Colon (tissue), 2 donors: ENCODE results near the gene HS6ST1.
"Not testable (repeated sequence)": the region's sequence is repeated elsewhere in the genome, so short reads cannot be mapped to it uniquely, and the experiment has no call there.

ENCODE experiments used
- FAIRE-seq: peaks from 2 replicates; lab custom pipeline; 2012; peaks lifted over from hg19 to GRCh38; lab: Jason Lieb, UNC
- donor health status: control.
- donor health status: control.

HS6ST1 gene

GRCh38 chr2:128321784-128322714 lies 3.4 kb upstream of the HS6ST1 start:
- FAIRE-seq = no peak

GRCh38 chr2:128320906-128321771 lies 2.5 kb upstream of the HS6ST1 start:
- FAIRE-seq = no peak

- no peak for FAIRE-seq
Observed at GRCh38 chr2:128320192-128320905, 1.7 kb upstream of the HS6ST1 start.

GRCh38 chr2:128319631-128320191 lies 1.0 kb upstream of the HS6ST1 start:
- no peak for FAIRE-seq

DNA sequence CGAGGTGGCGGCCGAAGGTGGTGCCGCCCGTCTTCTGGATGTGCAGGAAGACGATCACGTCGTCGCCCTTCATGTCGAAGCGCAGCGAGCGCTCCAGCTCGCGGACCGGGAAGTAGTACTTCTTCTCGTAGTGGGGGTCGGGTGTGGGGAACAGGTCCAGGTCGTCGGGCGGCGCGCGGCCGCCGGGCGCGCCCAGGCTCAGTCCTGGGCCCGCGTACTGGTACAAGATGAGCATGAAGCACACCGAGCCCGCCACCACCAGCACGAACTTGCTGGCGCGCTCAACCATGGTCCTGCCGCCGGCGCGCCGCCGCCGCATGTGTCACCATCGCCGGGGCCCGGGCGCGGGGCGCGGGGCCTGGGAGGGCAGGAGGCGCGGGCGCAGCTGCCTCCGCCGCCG lies 423 bp downstream of the HS6ST1 start:
- not testable (repeated sequence) for FAIRE-seq

DNA sequence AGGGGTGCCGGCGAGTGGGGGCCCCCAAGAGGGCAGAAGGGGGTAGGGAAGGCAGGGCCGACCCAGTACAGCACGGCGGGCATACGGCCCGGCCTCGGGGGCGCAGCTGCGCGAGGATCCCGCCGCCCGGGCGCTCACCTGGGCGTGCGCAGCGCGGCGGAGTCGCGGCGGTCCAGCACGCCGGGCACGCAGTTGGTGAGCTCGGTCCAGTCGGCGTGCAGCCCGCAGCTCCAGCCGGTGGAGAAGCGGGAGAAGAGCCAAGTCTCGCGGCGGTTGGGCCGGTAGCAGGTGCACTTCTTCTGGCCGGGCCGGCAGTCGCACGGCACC lies 806 bp downstream of the HS6ST1 start:
- FAIRE-seq = not testable (repeated sequence)

- FAIRE-seq = no peak
Observed at GRCh38 chr2:128317181-128317898, 1.3 kb downstream of the HS6ST1 start.

DNA sequence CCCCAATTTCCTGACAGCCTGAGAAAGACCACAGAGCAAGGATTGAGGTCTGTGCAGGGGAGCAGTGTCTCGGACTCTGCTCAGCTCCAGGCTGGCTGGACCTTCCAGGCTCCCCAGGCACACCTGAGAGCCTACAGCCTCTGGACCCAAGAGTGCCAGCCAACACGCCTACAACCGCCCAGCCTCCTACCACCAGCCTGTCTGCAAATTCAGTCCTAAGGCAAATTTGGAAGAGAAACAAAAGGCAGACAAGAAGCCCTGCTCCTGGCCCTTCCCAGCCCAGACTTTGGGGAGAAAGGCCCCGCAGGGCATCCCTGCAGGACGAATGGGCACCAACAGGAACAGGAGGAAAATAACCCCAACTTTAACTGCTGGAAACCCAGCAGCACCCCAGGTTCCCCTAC lies 1.9 kb downstream of the HS6ST1 start:
- no peak for FAIRE-seq

GRCh38 chr2:128315829-128316776 lies 2.6 kb downstream of the HS6ST1 start:
- FAIRE-seq = no peak

- FAIRE-seq = no peak
Observed at GRCh38 chr2:128315122-128315828, 3.4 kb downstream of the HS6ST1 start.

DNA sequence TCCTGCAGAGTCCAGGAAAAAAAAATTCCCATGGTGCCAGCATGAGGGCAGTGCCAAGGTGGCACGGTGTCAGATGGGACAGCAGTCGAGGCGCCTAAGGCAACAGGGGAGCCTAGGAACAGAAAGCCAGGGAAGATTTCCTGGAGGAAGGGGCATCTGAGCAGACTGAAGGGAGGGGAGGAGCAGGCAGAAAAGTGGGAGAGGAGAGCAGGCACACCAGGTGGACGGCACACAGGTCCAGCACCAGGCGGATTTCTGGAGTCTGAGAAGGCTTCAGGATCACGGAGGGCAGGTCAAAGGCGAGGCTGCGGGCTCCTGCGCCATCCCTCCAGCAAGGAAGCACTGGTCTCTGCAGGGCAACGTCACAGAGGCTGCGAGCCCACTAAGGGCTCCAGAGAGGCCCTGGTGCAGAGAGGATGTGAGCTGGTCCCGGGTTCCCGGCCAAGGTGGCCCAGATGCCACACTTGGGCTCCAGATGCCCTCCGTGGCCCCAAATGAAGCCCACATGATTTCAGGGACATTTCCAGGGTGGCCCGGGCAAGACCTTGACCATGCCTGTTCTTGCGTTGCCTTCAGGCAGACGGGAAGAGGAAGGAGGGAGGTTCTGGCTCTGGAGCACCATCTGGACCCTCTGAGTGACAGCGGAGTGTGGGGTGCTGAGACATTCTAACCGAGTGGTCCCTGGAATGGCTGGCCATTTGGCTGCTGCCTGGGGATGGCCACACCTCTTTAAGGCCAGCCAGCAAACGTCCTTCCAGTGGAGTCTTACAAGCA lies 4.1 kb downstream of the HS6ST1 start:
- no peak for FAIRE-seq

- FAIRE-seq = no peak
Observed at GRCh38 chr2:128313931-128314347, 4.7 kb downstream of the HS6ST1 start.

DNA sequence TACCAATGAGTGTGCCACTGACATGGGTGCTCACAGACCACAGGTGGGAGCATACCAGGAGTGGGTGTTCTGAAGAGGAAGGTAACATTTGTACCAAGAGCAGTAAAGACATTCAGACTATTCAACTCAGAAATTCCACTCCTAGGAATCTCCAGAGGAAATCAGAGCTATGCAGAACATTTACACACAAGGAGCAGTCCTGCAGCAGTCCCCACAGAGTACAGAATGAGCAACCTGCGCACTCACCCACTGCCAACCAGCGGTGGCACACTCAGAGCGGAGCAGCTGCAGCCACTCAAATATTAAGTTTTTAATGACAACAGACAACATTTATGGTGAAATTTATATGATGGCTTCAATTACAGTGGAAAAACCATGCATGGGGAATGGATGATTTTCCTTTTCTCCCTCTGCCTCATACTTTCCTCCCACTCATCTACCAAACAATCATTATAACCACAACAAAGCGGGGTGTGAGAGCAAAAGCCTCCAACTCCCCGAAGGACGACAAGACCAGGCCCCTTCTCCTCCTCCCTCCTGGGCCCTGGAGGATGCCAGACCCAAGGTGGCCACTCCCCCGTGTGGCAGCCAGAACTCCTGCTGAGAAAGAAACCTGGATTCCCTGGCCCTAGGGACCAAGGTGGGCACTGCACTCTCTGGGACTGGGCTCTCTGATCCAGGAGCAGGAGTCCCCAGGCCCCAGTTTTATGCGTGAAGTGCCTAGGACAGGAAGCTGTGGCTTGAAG lies 5.4 kb downstream of the HS6ST1 start:
- FAIRE-seq = no peak

DNA sequence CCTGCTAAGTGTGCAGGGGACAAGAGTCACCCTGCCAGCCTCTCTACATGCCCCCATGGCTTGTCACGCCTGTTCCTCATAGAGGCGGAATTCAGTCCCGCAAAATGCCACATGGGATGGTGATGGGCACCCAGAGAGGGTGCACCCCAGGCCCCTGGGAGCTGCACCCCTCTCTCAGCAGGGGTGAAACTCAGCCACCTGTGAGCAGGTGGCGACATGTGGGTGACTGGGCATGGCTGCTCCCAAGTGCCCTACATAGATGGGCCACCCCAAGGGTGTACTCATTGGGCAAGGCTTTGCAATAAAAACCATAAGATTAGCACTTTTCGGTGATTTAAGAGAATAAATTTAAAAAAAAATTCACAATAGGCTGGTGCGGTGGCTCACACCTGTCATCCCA lies 6.3 kb downstream of the HS6ST1 start:
- no peak for FAIRE-seq

- no peak for FAIRE-seq
Observed at GRCh38 chr2:128311755-128312341, 6.8 kb downstream of the HS6ST1 start.

DNA sequence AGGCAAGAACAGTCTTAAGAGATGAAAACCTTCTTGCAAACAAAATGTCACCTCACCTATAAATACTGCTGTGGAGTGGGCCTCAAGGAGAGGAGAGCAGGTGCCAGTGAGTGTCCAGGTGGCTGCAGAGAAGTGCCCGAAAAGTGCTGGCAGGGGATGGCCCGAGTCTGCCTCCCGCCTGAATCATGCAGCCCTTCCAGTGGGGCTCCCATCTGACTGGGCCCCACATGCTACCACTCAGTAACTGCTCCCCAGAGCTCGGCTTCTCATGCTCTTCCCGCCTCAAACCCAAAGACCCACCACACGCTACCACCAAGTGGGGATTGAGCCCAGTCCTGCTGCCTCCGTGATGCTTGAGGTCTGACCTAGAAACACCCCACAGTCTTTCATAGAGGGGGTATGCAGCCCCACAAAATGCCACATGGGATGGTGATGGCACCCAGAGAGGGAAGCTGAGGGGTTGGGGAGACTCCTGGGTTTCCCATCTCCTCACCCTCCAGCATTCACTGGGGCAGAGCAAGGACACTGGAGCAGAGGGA lies 7.4 kb downstream of the HS6ST1 start:
- FAIRE-seq = no peak

- FAIRE-seq = no peak
Observed at GRCh38 chr2:128310761-128311160, 7.9 kb downstream of the HS6ST1 start.
